ENCODE measurements around the gene PTPN3. TPM values are rescaled to one million over a fixed set of nuclear protein-coding genes. Genes with fewer than 3 reads are reported as not detected.

Gene PTPN3
- total RNA-seq, 2 donors from 2014 or later = 23.6 to 26.7 TPM

DNA sequence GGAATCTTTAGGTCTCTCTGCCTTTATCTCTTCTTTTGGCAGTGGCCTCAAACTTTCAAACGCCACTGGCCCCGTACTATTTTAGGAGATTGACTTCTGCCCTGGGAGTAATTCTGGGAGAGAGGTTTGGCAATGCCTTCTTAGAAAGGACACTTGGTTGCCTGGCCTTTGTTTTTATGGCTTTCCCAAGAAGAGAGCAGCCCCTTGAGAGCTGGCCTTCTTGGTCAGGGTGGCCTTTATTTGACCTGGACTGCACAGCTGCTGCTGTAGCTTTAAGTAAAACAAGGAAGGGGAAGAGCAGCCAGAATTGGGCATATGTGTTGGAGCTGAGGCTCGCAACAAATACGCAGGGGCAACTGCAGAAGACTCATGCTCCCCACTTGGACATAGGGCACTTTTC, 60.8 kb downstream of the PTPN3 start:
- H3K4me1 ChIP-seq = no peaks in the 10 kb centered on the region
- no peak overlapping the region for H3K4me3 ChIP-seq
- TF ChIP-seq, protein P1, sequence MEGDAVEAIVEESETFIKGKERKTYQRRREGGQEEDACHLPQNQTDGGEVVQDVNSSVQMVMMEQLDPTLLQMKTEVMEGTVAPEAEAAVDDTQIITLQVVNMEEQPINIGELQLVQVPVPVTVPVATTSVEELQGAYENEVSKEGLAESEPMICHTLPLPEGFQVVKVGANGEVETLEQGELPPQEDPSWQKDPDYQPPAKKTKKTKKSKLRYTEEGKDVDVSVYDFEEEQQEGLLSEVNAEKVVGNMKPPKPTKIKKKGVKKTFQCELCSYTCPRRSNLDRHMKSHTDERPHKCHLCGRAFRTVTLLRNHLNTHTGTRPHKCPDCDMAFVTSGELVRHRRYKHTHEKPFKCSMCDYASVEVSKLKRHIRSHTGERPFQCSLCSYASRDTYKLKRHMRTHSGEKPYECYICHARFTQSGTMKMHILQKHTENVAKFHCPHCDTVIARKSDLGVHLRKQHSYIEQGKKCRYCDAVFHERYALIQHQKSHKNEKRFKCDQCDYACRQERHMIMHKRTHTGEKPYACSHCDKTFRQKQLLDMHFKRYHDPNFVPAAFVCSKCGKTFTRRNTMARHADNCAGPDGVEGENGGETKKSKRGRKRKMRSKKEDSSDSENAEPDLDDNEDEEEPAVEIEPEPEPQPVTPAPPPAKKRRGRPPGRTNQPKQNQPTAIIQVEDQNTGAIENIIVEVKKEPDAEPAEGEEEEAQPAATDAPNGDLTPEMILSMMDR (IDR thresholded peaks at IDR 0.05) = no peak
- no peak for DNase-seq
- no peaks in the 10 kb centered on the region for H3K9me3 ChIP-seq
- no peaks in the 10 kb centered on the region for H3K27me3 ChIP-seq
- intact Hi-C loops (cut with DNase I) = no loop called here
- H3K9ac ChIP-seq (ENCODE audit: low read depth in 2 of 2, low read length in 2 of 2) = no peak overlapping the region
- no peak overlapping the region for H3K27ac ChIP-seq
- no peaks in the 10 kb centered on the region for H3K36me3 ChIP-seq

DNA sequence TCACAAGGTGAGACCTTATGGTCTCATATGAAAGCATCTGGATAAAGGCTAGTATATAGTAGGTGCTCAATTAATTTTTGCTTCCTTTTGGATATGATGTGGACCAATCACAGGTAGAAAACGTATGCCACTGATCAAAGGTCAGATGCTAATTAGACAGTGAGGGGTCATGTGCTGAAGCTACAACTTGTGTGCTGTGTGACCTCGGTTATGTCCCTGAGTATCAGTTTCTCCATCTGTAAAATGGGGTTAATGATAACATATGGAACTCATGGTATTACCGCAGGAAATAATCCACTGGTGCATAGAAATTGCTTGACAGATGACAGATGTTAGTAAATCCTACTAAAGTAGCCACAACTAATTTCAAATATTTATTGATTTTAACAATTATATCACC, 62.0 kb downstream of the PTPN3 start:
- H3K9me3 ChIP-seq = no peaks in the 10 kb centered on the region
- no peak overlapping the region for H3K9ac ChIP-seq (ENCODE audit: low read depth in 2 of 2, low read length in 2 of 2)
- no peak for DNase-seq
- H3K27ac ChIP-seq = no peak overlapping the region
- H3K36me3 ChIP-seq = no peaks in the 10 kb centered on the region
- H3K27me3 ChIP-seq = no peaks in the 10 kb centered on the region
- intact Hi-C loops (cut with DNase I) = no loop called here
- no peak overlapping the region for H3K4me3 ChIP-seq
- TF ChIP-seq, protein P1 (IDR thresholded peaks at IDR 0.05) = no peak
- H3K4me1 ChIP-seq = no peaks in the 10 kb centered on the region

DNA sequence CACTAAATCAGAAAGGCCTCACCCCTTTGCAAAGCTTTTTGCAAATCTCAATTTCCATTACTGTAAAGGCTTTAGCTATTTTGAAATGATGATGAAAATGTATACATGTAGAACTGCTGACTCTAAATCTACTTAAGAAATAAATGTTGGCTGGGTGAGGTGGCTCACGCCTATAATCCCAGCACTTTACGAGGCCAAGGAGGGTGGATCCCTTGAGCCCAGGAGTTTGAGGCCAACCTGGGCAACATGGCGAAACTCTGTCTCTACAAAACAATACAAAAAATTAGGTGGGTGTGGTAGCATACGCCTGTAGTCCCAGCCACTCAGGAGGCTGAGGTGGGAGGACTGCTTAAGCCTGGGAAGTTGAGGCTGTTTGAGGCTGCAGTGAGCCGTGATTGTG, 64.6 kb downstream of the PTPN3 start:
- H3K9me3 ChIP-seq = no peaks in the 10 kb centered on the region
- H3K4me1 ChIP-seq = no peaks in the 10 kb centered on the region
- H3K9ac ChIP-seq (ENCODE audit: low read depth in 2 of 2, low read length in 2 of 2) = no peak overlapping the region
- H3K36me3 ChIP-seq = no peaks in the 10 kb centered on the region
- no peak overlapping the region for H3K4me3 ChIP-seq
- TF ChIP-seq, protein P1 (IDR thresholded peaks at IDR 0.05) = no peak
- H3K27me3 ChIP-seq = no peaks in the 10 kb centered on the region
- no peak for DNase-seq
- intact Hi-C loops (cut with DNase I) = no loop called here
- H3K27ac ChIP-seq = no peak overlapping the region

DNA sequence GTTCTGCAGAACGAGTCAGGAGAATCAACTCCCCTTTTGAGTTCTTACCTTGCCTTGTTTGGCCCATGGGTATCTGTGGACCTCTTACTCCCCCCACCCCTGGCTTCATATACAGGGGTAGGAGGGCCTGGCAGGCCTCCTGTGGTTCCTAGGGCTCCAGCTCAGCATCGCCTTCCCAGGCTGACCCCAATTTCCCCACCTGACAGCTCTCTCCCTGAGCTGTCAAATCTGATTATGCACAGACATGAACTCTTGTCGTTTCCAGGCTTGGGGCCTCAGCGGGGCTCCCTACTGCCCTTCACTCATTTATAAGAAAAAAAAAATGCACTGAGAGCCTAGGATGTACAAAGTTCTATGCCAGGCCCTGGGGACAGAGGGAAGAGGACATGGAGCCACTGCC, 67.9 kb downstream of the PTPN3 start:
- Histone ChIP-seq H3K4me3 (no peak overlapping the region), H3K9ac (ENCODE audit: low read depth in 2 of 2, low read length in 2 of 2) (no peak overlapping the region), H3K36me3 (no peaks in the 10 kb centered on the region), H3K4me1 (no peaks in the 10 kb centered on the region), H3K27me3 (no peaks in the 10 kb centered on the region), H3K9me3 (no peaks in the 10 kb centered on the region), H3K27ac (no peak overlapping the region)
- TF ChIP-seq, protein P1 (IDR thresholded peaks at IDR 0.05) = no peak
- no peak for DNase-seq
- intact Hi-C loops (cut with DNase I) = no loop called here

DNA sequence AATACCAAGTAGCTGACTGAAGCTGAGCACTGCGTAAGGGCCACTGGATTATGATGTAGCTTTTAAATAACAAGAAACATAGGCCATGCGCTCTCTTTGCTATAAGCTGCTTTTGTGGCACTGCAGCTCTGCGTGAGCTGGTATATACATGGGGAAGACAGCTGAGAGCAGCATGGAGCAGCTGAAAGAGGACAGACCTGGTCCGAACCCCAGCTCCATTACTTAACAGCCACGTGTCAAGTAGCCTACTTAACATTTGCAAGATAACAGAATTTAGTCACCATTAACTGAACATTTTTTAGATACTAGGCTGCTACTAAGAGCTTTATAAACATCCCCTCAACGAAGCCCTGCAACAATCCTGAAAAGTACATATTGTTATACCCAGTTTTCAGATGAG, 69.3 kb downstream of the PTPN3 start:
- no peak for DNase-seq
- TF ChIP-seq, protein P1 (IDR thresholded peaks at IDR 0.05) = no peak
- intact Hi-C loops (cut with DNase I) = no loop called here
- no peaks in the 10 kb centered on the region for H3K4me1 ChIP-seq
- H3K4me3 ChIP-seq = no peak overlapping the region
- H3K27me3 ChIP-seq = no peaks in the 10 kb centered on the region
- no peak overlapping the region for H3K9ac ChIP-seq (ENCODE audit: low read depth in 2 of 2, low read length in 2 of 2)
- H3K36me3 ChIP-seq = no peaks in the 10 kb centered on the region
- H3K27ac ChIP-seq = no peak overlapping the region
- H3K9me3 ChIP-seq = no peaks in the 10 kb centered on the region

DNA sequence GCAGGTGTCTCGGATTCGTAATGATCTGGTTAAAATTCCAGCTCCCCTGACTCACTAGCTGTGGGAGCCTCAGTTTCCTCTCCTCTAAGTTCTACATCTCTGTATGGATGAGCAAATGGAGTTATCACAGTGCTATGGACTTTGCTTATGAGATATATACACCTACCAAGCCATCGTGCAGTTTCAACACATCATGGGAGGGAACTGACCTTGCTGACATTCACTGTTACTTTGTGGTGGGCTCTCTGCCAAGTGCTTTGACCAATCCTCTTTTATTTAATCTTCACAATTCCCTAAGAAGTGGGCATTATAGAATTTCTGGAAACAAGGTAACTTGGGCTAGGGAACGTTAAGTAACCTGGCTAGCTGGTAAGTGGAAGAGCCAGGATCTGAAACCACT, 70.2 kb downstream of the PTPN3 start:
- intact Hi-C loops (cut with DNase I) = no loop called here
- Histone ChIP-seq H3K4me1 (no peaks in the 10 kb centered on the region), H3K4me3 (no peak overlapping the region), H3K9me3 (no peaks in the 10 kb centered on the region), H3K9ac (ENCODE audit: low read depth in 2 of 2, low read length in 2 of 2) (no peak overlapping the region), H3K27me3 (no peaks in the 10 kb centered on the region), H3K36me3 (no peaks in the 10 kb centered on the region), H3K27ac (no peak overlapping the region)
- TF ChIP-seq, protein P1 (IDR thresholded peaks at IDR 0.05) = no peak
- no peak for DNase-seq

All from colonic mucosa (tissue), 4 donors.